Tibial nerve (tissue), 4 donors: ENCODE results near the gene RALBP1. TPM values are rescaled to one million over a fixed set of nuclear protein-coding genes. Genes with fewer than 3 reads are reported as not detected.
A peak's percentile ranks its signal among the peaks of the same experiment; 100 is the strongest.
"Not testable (repeated sequence)": the region's sequence is repeated elsewhere in the genome, so short reads cannot be mapped to it uniquely, and the experiment has no call there.

ENCODE experiments used
- DNase-seq, 2 donors: peaks; one replicate each; pipeline ENCODE4 v3.0.0-alpha.2; 2019; ENCODE audit warnings: low spot score in 2 of 2
- H3K27ac ChIP-seq, 4 donors: fragments of 200-600 bp; sonication (generic) in 3 of 4; one replicate each; pipeline ENCODE4 v1.5.1; 2017 to 2019; ENCODE audit warnings: mild to moderate bottlenecking in 1 of 4
- H3K27me3 ChIP-seq, 2 donors: fragments of 200-600 bp; sonication (generic) in 1 of 2; one replicate each; pipeline versions ENCODE4 v1.5.1 to v1.6.0; 2017 to 2019
- H3K36me3 ChIP-seq, 3 donors: fragments of 200-600 bp; sonication (generic); one replicate each; pipeline ENCODE4 v1.5.1; 2018 to 2019
- H3K4me1 ChIP-seq, 4 donors: fragments of 200-600 bp; sonication (generic) in 3 of 4; one replicate each; pipeline ENCODE4 v1.5.1; 2017 to 2019
- H3K4me3 ChIP-seq, 4 donors: fragments of 200-600 bp; sonication (generic) in 3 of 4; one replicate each; pipeline ENCODE4 v1.5.1; 2017 to 2019; ENCODE audit warnings: mild to moderate bottlenecking in 1 of 4, moderate library complexity in 1 of 4
- H3K9me3 ChIP-seq, 4 donors: fragments of 200-600 bp; sonication (generic) in 3 of 4; one replicate each; pipeline ENCODE4 v1.5.1; 2017 to 2019
- CTCF ChIP-seq, 5 experiments: fragments of 200-600 bp in 3 of 5; fragments of 450-650 bp in 2 of 5; sonication (generic) in 3 of 5; IDR thresholded peaks; one replicate each; pipeline ENCODE4 v1.5.1; 2016 to 2019; ENCODE audit warnings: antibody characterized with exemption in 5 of 5, mild to moderate bottlenecking in 3 of 5, moderate library complexity in 2 of 5
- EP300 ChIP-seq, 2 donors: sonication (generic); formaldehyde crosslinking; IDR thresholded peaks; one replicate each; pipeline ENCODE4 v1.6.1; 2017; ENCODE audit warnings: antibody characterized with exemption in 2 of 2, mild to moderate bottlenecking in 1 of 2
- POLR2A ChIP-seq, 2 donors: fragments of 450-650 bp; IDR thresholded peaks; one replicate each; pipeline ENCODE4 v1.6.1; 2017; ENCODE audit warnings: antibody characterized with exemption in 2 of 2, mild to moderate bottlenecking in 2 of 2, moderate library complexity in 2 of 2
- WGBS, 2 donors: methylation state at CpG; one replicate each; pipeline ENCODE4 v1.1.5; 2018; 5-methylcytosine and 5-hydroxymethylcytosine counted together
- total RNA-seq, 4 donors: library from RNA; depleted of rRNA; stranded (reverse); fragments of >200 nt; gene quantifications; one replicate each; pipeline ENCODE4 v1.1.0, GENCODE V29; 2016

RALBP1 gene
- total RNA-seq, 4 donors from 2014 or later: 93.3 to 118 (median 99.5) TPM

GRCh38 chr18:9477509-9477908 lies 2.2 kb downstream of the RALBP1 start:
- TF ChIP-seq POLR2A (IDR thresholded peaks at IDR 0.05) (no peak), CTCF (IDR thresholded peaks at IDR 0.05) (no peak), EP300 (IDR thresholded peaks at IDR 0.05) (no peak)
- 73 to 80% methylated on average over 1 of the region's 1 CpG for WGBS, 2 donors

GRCh38 chr18:9478545-9478944 lies 3.2 kb downstream of the RALBP1 start:
- Histone ChIP-seq H3K4me1 (peaks cover 0 to 32% (median 8%) of the 10 kb centered on the region in 4 donors), H3K27ac (no peak overlapping the region), H3K36me3 (peaks cover 0 to 13% (median 0%) of the 10 kb centered on the region in 3 donors), H3K4me3 (no peak overlapping the region), H3K27me3 (no peaks in the 10 kb centered on the region), H3K9me3 (no peaks in the 10 kb centered on the region)
- no peak for TF ChIP-seq CTCF (IDR thresholded peaks at IDR 0.05)
- no peak for DNase-seq
- WGBS, 2 donors: 90 to 94% methylated on average over 31 of the region's 31 CpGs

More at GRCh38 chr18:9477509-9477908, 2.2 kb downstream of the RALBP1 start:
- DNase-seq: no peak
- H3K36me3 ChIP-seq: peaks cover 0 to 11% (median 0%) of the 10 kb centered on the region in 3 donors
- H3K27ac ChIP-seq: peak overlapping the region in 1 of 4 donors; percentile 24
- H3K27me3 ChIP-seq: no peaks in the 10 kb centered on the region
- no peaks in the 10 kb centered on the region for H3K9me3 ChIP-seq
- H3K4me3 ChIP-seq: no peak overlapping the region
- peaks cover 0 to 32% (median 8%) of the 10 kb centered on the region in 4 donors for H3K4me1 ChIP-seq

GRCh38 chr18:9482790-9483189 lies 7.5 kb downstream of the RALBP1 start:
- Histone ChIP-seq H3K9me3 (peaks cover 0 to 7% (median 0%) of the 10 kb centered on the region in 4 donors), H3K4me3 (no peak overlapping the region), H3K4me1 (peaks cover 0 to 7% (median 0%) of the 10 kb centered on the region in 4 donors), H3K27me3 (no peaks in the 10 kb centered on the region), H3K27ac (no peak overlapping the region), H3K36me3 (peaks cover 0 to 25% (median 0%) of the 10 kb centered on the region in 3 donors)
- WGBS, 2 donors: 77 to 83% methylated on average over 1 of the region's 1 CpG
- DNase-seq: no peak
- no peak for TF ChIP-seq CTCF (IDR thresholded peaks at IDR 0.05)
- TF ChIP-seq POLR2A (IDR thresholded peaks at IDR 0.05): no peak
- no peak for TF ChIP-seq EP300 (IDR thresholded peaks at IDR 0.05)

- Histone ChIP-seq H3K27me3 (no peaks in the 10 kb centered on the region), H3K4me3 (no peak overlapping the region), H3K27ac (no peak overlapping the region), H3K36me3 (peaks cover 0 to 19% (median 0%) of the 10 kb centered on the region in 3 donors), H3K9me3 (peaks cover 0 to 10% (median 0%) of the 10 kb centered on the region in 4 donors), H3K4me1 (peaks cover 0 to 4% (median 0%) of the 10 kb centered on the region in 4 donors)
- DNase-seq: no peak
- WGBS, 2 donors: 96 to 98% methylated on average over 7 of the region's 7 CpGs
- TF ChIP-seq POLR2A (IDR thresholded peaks at IDR 0.05) (no peak), EP300 (IDR thresholded peaks at IDR 0.05) (no peak), CTCF (IDR thresholded peaks at IDR 0.05) (no peak)
Measured at GRCh38 chr18:9483526-9483925, 8.2 kb downstream of the RALBP1 start.

GRCh38 chr18:9484856-9485255 lies 9.5 kb downstream of the RALBP1 start:
- H3K27ac ChIP-seq, DNase-seq, H3K4me3 ChIP-seq, H3K9me3 ChIP-seq, H3K4me1 ChIP-seq, H3K27me3 ChIP-seq: not testable (repeated sequence)
- peaks cover 0 to 13% (median 0%) of the 10 kb centered on the region in 3 donors for H3K36me3 ChIP-seq
- 88 to 89% methylated on average over 2 of the region's 2 CpGs for WGBS, 2 donors

GRCh38 chr18:9488538-9488937 lies 13.2 kb downstream of the RALBP1 start:
- WGBS, 2 donors: 62 to 66% methylated on average over 4 of the region's 4 CpGs
- H3K36me3 ChIP-seq: peaks cover 0 to 12% (median 0%) of the 10 kb centered on the region in 3 donors

More at GRCh38 chr18:9488538-9488937, 13.2 kb downstream of the RALBP1 start:
- DNase-seq: no peak
- Histone ChIP-seq H3K27ac (no peak overlapping the region), H3K9me3 (peaks cover 0 to 10% (median 0%) of the 10 kb centered on the region in 4 donors), H3K27me3 (no peaks in the 10 kb centered on the region), H3K4me3 (no peak overlapping the region), H3K4me1 (no peaks in the 10 kb centered on the region)
- no peak for TF ChIP-seq CTCF (IDR thresholded peaks at IDR 0.05)
- no peak for TF ChIP-seq POLR2A (IDR thresholded peaks at IDR 0.05)
- TF ChIP-seq EP300 (IDR thresholded peaks at IDR 0.05): no peak
